ENCODE data around the gene LAMA1. TPM values are rescaled to one million over a fixed set of nuclear protein-coding genes. Genes with fewer than 3 reads are reported as not detected.

The LAMA1 gene
- total RNA-seq, 1 donor from 2014 or later, result not detected

GRCh38 chr18:6994056-6994770 lies 123.4 kb downstream of the LAMA1 start:
- intact Hi-C loops (cut with micrococcal nuclease), result no loop called here
- no peaks in the 10 kb centered on the region for H3K27me3 Mint-ChIP-seq (ENCODE audit: low read depth)
- H3K4me3 Mint-ChIP-seq (ENCODE audit: low read depth), result no peak overlapping the region
- H3K9me3 Mint-ChIP-seq, result no peaks in the 10 kb centered on the region
- H3K36me3 Mint-ChIP-seq (ENCODE audit: low read depth), result no peaks in the 10 kb centered on the region
- H3K4me1 Mint-ChIP-seq (ENCODE audit: low read depth), result no peaks in the 10 kb centered on the region
- H3K27ac Mint-ChIP-seq, result no peak overlapping the region
- DNase-seq (ENCODE audit: low spot score), result no peak

DNA sequence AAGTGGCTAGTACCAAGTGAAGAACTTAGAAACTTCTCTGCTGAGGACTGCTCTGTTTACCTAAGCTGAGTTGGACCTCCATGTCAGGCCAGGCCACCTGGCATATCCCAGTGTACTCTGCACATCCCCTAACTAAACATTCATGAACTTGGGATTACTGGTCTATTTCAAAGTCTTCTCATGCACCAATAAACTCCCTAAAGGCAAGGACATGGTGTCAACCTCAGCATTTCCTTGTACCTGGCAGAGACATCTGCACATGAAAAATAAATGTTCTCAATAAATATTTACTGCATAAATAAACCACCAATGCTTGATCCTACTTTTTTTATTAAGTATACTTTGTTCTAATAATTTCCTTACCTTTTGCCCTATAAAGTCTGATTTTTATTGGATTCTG lies 124.8 kb downstream of the LAMA1 start:
- DNase-seq (ENCODE audit: low spot score), result no peak
- Mint-ChIP-seq H3K27me3 (ENCODE audit: low read depth) (no peaks in the 10 kb centered on the region), H3K36me3 (ENCODE audit: low read depth) (no peaks in the 10 kb centered on the region), H3K4me1 (ENCODE audit: low read depth) (no peaks in the 10 kb centered on the region), H3K4me3 (ENCODE audit: low read depth) (no peak overlapping the region), H3K9me3 (no peaks in the 10 kb centered on the region), H3K27ac (no peak overlapping the region)
- intact Hi-C loops (cut with micrococcal nuclease), result no loop called here

GRCh38 chr18:6983366-6983765 lies 134.2 kb downstream of the LAMA1 start:
- no peaks in the 10 kb centered on the region for H3K4me1 Mint-ChIP-seq (ENCODE audit: low read depth)
- no peak for DNase-seq (ENCODE audit: low spot score)
- no peak overlapping the region for H3K27ac Mint-ChIP-seq
- no peaks in the 10 kb centered on the region for H3K36me3 Mint-ChIP-seq (ENCODE audit: low read depth)
- H3K9me3 Mint-ChIP-seq, result no peaks in the 10 kb centered on the region
- intact Hi-C loops (cut with micrococcal nuclease), result no loop called here
- H3K27me3 Mint-ChIP-seq (ENCODE audit: low read depth), result no peaks in the 10 kb centered on the region
- H3K4me3 Mint-ChIP-seq (ENCODE audit: low read depth), result no peak overlapping the region

- Mint-ChIP-seq H3K27ac (no peak overlapping the region), H3K4me3 (ENCODE audit: low read depth) (no peak overlapping the region), H3K27me3 (ENCODE audit: low read depth) (no peaks in the 10 kb centered on the region), H3K9me3 (no peaks in the 10 kb centered on the region), H3K36me3 (ENCODE audit: low read depth) (no peaks in the 10 kb centered on the region), H3K4me1 (ENCODE audit: low read depth) (no peaks in the 10 kb centered on the region)
- no peak for DNase-seq (ENCODE audit: low spot score)
- intact Hi-C loops (cut with micrococcal nuclease), result no loop called here
Measured at GRCh38 chr18:6982398-6982797, 135.2 kb downstream of the LAMA1 start.

DNA sequence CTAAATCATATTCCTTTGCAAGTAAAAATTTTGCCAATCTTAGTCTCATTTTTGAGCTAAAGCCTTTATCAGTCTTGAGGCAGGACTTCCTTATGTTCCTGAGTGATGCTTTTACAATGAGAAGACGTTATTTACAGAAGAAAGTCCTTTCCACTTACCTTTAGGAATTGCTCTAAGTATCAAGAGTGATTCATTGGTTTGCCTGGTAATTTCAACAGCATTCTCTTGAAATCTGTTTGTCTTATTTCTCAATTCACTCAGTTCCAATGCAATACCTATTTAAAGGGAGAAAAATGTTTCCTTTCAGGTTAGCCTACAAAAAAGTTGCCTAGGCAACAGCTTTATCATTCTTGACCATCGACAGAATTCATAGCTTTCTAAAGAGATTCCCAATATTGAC lies 137.2 kb downstream of the LAMA1 start:
- DNase-seq (ENCODE audit: low spot score), result no peak
- Mint-ChIP-seq H3K36me3 (ENCODE audit: low read depth) (no peaks in the 10 kb centered on the region), H3K27ac (no peak overlapping the region), H3K27me3 (ENCODE audit: low read depth) (no peaks in the 10 kb centered on the region), H3K4me1 (ENCODE audit: low read depth) (no peaks in the 10 kb centered on the region), H3K4me3 (ENCODE audit: low read depth) (no peak overlapping the region), H3K9me3 (no peaks in the 10 kb centered on the region)
- intact Hi-C loops (cut with micrococcal nuclease), result no loop called here

DNA sequence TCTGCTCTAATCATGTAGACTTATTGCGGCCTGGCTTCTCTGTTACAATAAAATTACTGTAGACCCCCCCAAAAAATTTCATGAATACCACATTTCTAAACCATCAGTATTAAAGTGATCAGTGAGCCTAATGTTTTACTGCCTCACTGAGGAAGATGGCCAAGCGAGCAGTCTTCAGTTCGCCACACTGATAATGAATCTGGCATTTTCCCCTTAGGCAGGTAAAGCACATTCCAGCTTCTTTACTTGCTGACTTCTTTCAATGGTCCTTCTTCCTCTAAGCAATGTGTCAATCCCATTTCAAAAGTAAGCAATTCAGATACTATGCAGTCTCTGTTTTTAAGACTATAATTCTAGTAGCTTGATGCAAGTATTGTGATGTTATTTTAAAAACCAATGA lies 137.6 kb downstream of the LAMA1 start:
- no peaks in the 10 kb centered on the region for H3K9me3 Mint-ChIP-seq
- H3K4me3 Mint-ChIP-seq (ENCODE audit: low read depth), result no peak overlapping the region
- H3K36me3 Mint-ChIP-seq (ENCODE audit: low read depth), result no peaks in the 10 kb centered on the region
- no peak overlapping the region for H3K27ac Mint-ChIP-seq
- H3K4me1 Mint-ChIP-seq (ENCODE audit: low read depth), result no peaks in the 10 kb centered on the region
- intact Hi-C loops (cut with micrococcal nuclease), result no loop called here
- no peaks in the 10 kb centered on the region for H3K27me3 Mint-ChIP-seq (ENCODE audit: low read depth)
- DNase-seq (ENCODE audit: low spot score), result no peak

DNA sequence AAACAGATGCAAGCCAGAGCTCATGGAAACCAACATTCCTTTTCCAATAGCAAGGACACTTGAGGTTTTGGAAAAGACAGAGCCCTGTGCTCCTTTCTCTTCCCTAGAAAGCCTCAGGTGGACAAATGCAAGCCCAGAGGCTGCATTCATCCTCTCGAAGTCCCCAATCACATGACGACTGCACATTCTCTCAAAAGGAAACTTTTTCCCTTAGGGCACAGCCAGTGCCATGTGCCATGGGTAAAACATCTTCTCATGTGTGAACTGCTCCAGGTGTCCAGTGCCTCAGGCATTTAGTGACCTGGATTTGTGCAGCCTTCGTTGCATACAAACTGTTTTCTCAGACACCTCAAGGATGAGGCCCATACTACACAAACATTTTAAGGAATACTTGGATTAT lies 140.7 kb downstream of the LAMA1 start:
- Mint-ChIP-seq H3K27me3 (ENCODE audit: low read depth) (no peaks in the 10 kb centered on the region), H3K27ac (no peak overlapping the region), H3K4me3 (ENCODE audit: low read depth) (no peak overlapping the region), H3K36me3 (ENCODE audit: low read depth) (no peaks in the 10 kb centered on the region), H3K9me3 (no peaks in the 10 kb centered on the region), H3K4me1 (ENCODE audit: low read depth) (no peaks in the 10 kb centered on the region)
- DNase-seq (ENCODE audit: low spot score), result no peak
- intact Hi-C loops (cut with micrococcal nuclease), result no loop called here

DNA sequence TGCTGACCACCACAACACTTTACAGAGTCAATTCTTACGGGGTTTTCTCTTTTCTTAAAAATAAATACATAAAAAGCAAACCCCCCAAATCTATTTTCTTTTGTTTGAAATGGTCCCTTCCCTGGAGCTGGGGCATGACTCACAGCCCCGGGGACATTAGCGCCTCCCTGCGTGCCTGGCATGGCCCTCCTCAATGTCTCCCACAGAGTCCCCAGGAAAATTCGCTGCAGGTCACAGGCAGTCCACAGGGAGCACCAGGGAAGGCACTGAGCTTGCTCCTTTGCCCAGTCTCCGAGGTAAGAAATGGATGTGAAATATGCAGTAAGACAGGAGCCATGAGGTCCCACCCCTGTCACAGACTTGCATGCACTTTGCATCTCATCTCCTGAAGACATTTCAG lies 142.5 kb downstream of the LAMA1 start:
- Mint-ChIP-seq H3K4me1 (ENCODE audit: low read depth) (no peaks in the 10 kb centered on the region), H3K27ac (no peak overlapping the region), H3K36me3 (ENCODE audit: low read depth) (no peaks in the 10 kb centered on the region), H3K4me3 (ENCODE audit: low read depth) (no peak overlapping the region), H3K27me3 (ENCODE audit: low read depth) (no peaks in the 10 kb centered on the region), H3K9me3 (no peaks in the 10 kb centered on the region)
- intact Hi-C loops (cut with micrococcal nuclease), result no loop called here
- DNase-seq (ENCODE audit: low spot score), result no peak

- no peaks in the 10 kb centered on the region for H3K27me3 Mint-ChIP-seq (ENCODE audit: low read depth)
- H3K4me1 Mint-ChIP-seq (ENCODE audit: low read depth), result no peaks in the 10 kb centered on the region
- H3K36me3 Mint-ChIP-seq (ENCODE audit: low read depth), result no peaks in the 10 kb centered on the region
- no peak overlapping the region for H3K4me3 Mint-ChIP-seq (ENCODE audit: low read depth)
- no peak for DNase-seq (ENCODE audit: low spot score)
- no peak overlapping the region for H3K27ac Mint-ChIP-seq
- no peaks in the 10 kb centered on the region for H3K9me3 Mint-ChIP-seq
- intact Hi-C loops (cut with micrococcal nuclease), result no loop called here
Measured at GRCh38 chr18:6971823-6972478, 145.6 kb downstream of the LAMA1 start.

GRCh38 chr18:6963452-6964097 lies 154.0 kb downstream of the LAMA1 start:
- H3K9me3 Mint-ChIP-seq, result peaks cover 11% of the 10 kb centered on the region
- no peaks in the 10 kb centered on the region for H3K27me3 Mint-ChIP-seq (ENCODE audit: low read depth)
- H3K4me1 Mint-ChIP-seq (ENCODE audit: low read depth), result no peaks in the 10 kb centered on the region
- DNase-seq (ENCODE audit: low spot score), result no peak
- no peaks in the 10 kb centered on the region for H3K36me3 Mint-ChIP-seq (ENCODE audit: low read depth)
- H3K27ac Mint-ChIP-seq, result no peak overlapping the region
- no peak overlapping the region for H3K4me3 Mint-ChIP-seq (ENCODE audit: low read depth)
- intact Hi-C loops (cut with micrococcal nuclease), result no loop called here

DNA sequence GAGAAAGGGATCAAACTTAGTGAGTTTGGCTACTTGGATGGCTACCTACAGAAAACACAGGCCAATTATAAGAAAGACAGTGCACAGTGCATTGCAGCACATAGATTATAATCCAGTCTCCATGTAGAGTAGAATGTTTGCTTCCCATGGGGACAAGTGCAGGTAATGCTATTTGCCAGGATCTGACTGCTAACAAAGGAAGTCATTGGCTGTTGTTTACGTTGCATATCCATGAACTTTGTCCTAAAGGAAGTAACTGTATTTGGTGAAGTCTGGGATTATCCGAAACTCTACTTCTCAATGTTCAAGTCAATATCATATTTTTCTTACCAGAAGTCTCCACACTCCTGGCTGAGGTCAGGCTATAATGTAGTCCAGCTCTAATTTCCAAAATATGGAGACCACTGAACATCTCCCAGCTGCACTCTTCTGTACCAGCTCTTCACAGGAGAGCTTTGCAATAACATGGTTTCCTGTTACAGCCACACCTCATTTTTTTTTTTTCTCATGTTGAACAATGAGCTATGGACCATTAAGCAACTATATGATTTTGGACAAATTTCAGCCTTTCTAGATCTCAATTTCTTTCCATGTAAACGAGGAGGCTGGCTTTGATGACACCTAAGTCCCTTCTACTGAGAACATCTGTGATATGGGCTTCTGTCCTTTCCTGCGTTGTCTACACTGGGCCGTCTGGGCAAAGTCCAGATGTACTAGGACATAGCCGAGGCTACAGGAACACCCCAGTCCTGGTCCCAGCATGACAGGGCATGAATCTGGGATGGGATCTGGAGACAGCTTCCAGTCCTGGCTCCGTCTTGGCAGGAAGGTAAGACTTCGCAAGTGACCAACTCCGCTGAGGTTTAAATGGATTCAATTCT lies 154.8 kb downstream of the LAMA1 start:
- H3K4me1 Mint-ChIP-seq (ENCODE audit: low read depth), result no peaks in the 10 kb centered on the region
- H3K27ac Mint-ChIP-seq, result no peak overlapping the region
- no peaks in the 10 kb centered on the region for H3K27me3 Mint-ChIP-seq (ENCODE audit: low read depth)
- peaks cover 11% of the 10 kb centered on the region for H3K9me3 Mint-ChIP-seq
- H3K36me3 Mint-ChIP-seq (ENCODE audit: low read depth), result no peaks in the 10 kb centered on the region
- no peak overlapping the region for H3K4me3 Mint-ChIP-seq (ENCODE audit: low read depth)
- DNase-seq (ENCODE audit: low spot score), result no peak
- intact Hi-C loops (cut with micrococcal nuclease), result no loop called here

DNA sequence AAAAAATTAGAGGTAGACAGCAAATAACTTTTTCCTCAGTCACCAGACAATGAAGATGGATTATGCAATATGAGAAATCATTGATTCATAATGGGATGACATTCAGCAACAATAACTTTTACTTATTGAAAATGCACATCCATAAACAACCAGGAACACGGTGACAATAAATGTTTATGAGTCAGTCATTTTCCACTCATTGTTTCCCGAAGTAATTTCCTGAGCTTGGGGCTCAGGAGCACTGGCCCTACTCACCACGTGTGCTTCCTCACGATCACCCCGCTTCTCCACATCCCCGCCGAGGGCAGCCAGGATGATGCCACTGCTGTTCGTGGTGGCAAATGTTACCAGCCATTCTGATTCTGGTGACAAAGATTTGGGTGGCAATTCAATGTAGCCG lies 156.3 kb downstream of the LAMA1 start:
- no peak for DNase-seq (ENCODE audit: low spot score)
- intact Hi-C loops (cut with micrococcal nuclease), result no loop called here
- Mint-ChIP-seq H3K4me1 (ENCODE audit: low read depth) (no peaks in the 10 kb centered on the region), H3K27ac (no peak overlapping the region), H3K9me3 (peaks cover 14% of the 10 kb centered on the region), H3K36me3 (ENCODE audit: low read depth) (no peaks in the 10 kb centered on the region), H3K27me3 (ENCODE audit: low read depth) (no peaks in the 10 kb centered on the region), H3K4me3 (ENCODE audit: low read depth) (no peak overlapping the region)

Data from activated T-helper 2 cell treated with anti-CD3 and anti-CD28 coated beads, Interferon-gamma antibody, Interleukin-2, Interleukin-4, amounts not matched to agents 10 μg/mL and 5 μg/mL and 100 μg/mL, durations not matched to agents 14 hours and 24 hours and 36 hours (primary cell).